ENCODE results near the gene ZNF839. TPM values are rescaled to one million over a fixed set of nuclear protein-coding genes. Genes with fewer than 3 reads are reported as not detected.
"Not testable (repeated sequence)": the region's sequence is repeated elsewhere in the genome, so short reads cannot be mapped to it uniquely, and the experiment has no call there.

Gene ZNF839
- total RNA-seq, 1 experiment from 2014 or later = 4.8 TPM

- DNase-seq = no peak
- Histone ChIP-seq H3K36me3 (no peaks in the 10 kb centered on the region; the same call in none of the 2 replicates), H3K9me3 (no peaks in the 10 kb centered on the region), H3K27me3 (no peaks in the 10 kb centered on the region), H3K4me3 (no peak overlapping the region)
Observed at GRCh38 chr14:102351023-102351422, 31.5 kb downstream of the ZNF839 start.

GRCh38 chr14:102351593-102351992, 32.0 kb downstream of the ZNF839 start:
- not testable (repeated sequence) for H3K4me3 ChIP-seq, DNase-seq, H3K27me3 ChIP-seq, H3K9me3 ChIP-seq, H3K36me3 ChIP-seq

GRCh38 chr14:102352213-102352612, 32.7 kb downstream of the ZNF839 start:
- H3K9me3 ChIP-seq = no peaks in the 10 kb centered on the region
- H3K4me3 ChIP-seq = no peak overlapping the region
- no peaks in the 10 kb centered on the region; the same call in 1 of the 2 replicates for H3K36me3 ChIP-seq
- H3K27me3 ChIP-seq = no peaks in the 10 kb centered on the region
- DNase-seq = no peak

GRCh38 chr14:102353126-102353619, 33.6 kb downstream of the ZNF839 start:
- no peak for DNase-seq
- Histone ChIP-seq H3K36me3 (no peaks in the 10 kb centered on the region; the same call in 1 of the 2 replicates), H3K4me3 (no peak overlapping the region)

GRCh38 chr14:102356280-102356679, 36.7 kb downstream of the ZNF839 start:
- no peaks in the 10 kb centered on the region for H3K9me3 ChIP-seq
- no peak for DNase-seq
- no peaks in the 10 kb centered on the region; the same call in 1 of the 2 replicates for H3K36me3 ChIP-seq
- no peaks in the 10 kb centered on the region for H3K27me3 ChIP-seq
- no peak overlapping the region for H3K4me3 ChIP-seq

More at GRCh38 chr14:102353126-102353619, 33.6 kb downstream of the ZNF839 start:
- no peaks in the 10 kb centered on the region for H3K27me3 ChIP-seq
- H3K9me3 ChIP-seq = no peaks in the 10 kb centered on the region

GRCh38 chr14:102359341-102359740, 39.8 kb downstream of the ZNF839 start:
- no peak overlapping the region for H3K4me3 ChIP-seq
- no peaks in the 10 kb centered on the region for H3K27me3 ChIP-seq
- DNase-seq = no peak
- H3K36me3 ChIP-seq = no peaks in the 10 kb centered on the region; the same call in 1 of the 2 replicates
- H3K9me3 ChIP-seq = no peaks in the 10 kb centered on the region

- H3K9me3 ChIP-seq = no peaks in the 10 kb centered on the region
- no peaks in the 10 kb centered on the region; the same call in 1 of the 2 replicates for H3K36me3 ChIP-seq
- DNase-seq = no peak
- no peak overlapping the region for H3K4me3 ChIP-seq
- no peaks in the 10 kb centered on the region for H3K27me3 ChIP-seq
Observed at GRCh38 chr14:102360388-102360787, 40.8 kb downstream of the ZNF839 start.

- DNase-seq = no peak
- no peaks in the 10 kb centered on the region for H3K27me3 ChIP-seq
- H3K9me3 ChIP-seq = no peaks in the 10 kb centered on the region
- peak overlapping the region; percentile 89 for H3K4me3 ChIP-seq
- H3K36me3 ChIP-seq = no peaks in the 10 kb centered on the region; the same call in 1 of the 2 replicates
Observed at GRCh38 chr14:102362084-102362483, 42.5 kb downstream of the ZNF839 start.

GRCh38 chr14:102362545-102363181, 43.1 kb downstream of the ZNF839 start, which contains the start of the genes CINP and TECPR2:
Gene CINP (minus strand): TSS chr14:102362890. CDS start chr14:102362851, 39 bp downstream.
Gene TECPR2 (plus strand): TSS chr14:102362941. CDS start chr14:102376722, 13,781 bp downstream.
- H3K27me3 ChIP-seq = no peaks in the 10 kb centered on the region
- no peaks in the 10 kb centered on the region; the same call in 1 of the 2 replicates for H3K36me3 ChIP-seq
- H3K4me3 ChIP-seq = peak within 1 kb of the TSS; percentile 89
- peak; percentile 95 for DNase-seq
- H3K9me3 ChIP-seq = no peaks in the 10 kb centered on the region

- DNase-seq = peak; percentile 46
- Histone ChIP-seq H3K36me3 (no peaks in the 10 kb centered on the region; the same call in 1 of the 2 replicates), H3K4me3 (peak overlapping the region; percentile 89), H3K9me3 (no peaks in the 10 kb centered on the region), H3K27me3 (no peaks in the 10 kb centered on the region)
Observed at GRCh38 chr14:102363182-102363943, 43.8 kb downstream of the ZNF839 start.

GRCh38 chr14:102370305-102370809, 50.8 kb downstream of the ZNF839 start:
- no peak for DNase-seq
- no peak overlapping the region for H3K4me3 ChIP-seq
- H3K27me3 ChIP-seq = no peaks in the 10 kb centered on the region
- H3K36me3 ChIP-seq = no peaks in the 10 kb centered on the region
- H3K9me3 ChIP-seq = no peaks in the 10 kb centered on the region

GRCh38 chr14:102371361-102371760, 51.8 kb downstream of the ZNF839 start:
- Histone ChIP-seq H3K36me3 (no peaks in the 10 kb centered on the region), H3K4me3 (no peak overlapping the region), H3K9me3 (no peaks in the 10 kb centered on the region), H3K27me3 (no peaks in the 10 kb centered on the region)
- DNase-seq = no peak

GRCh38 chr14:102373110-102373509, 53.6 kb downstream of the ZNF839 start:
- Histone ChIP-seq H3K4me3 (no peak overlapping the region), H3K9me3 (no peaks in the 10 kb centered on the region), H3K36me3 (peaks cover 3% of the 10 kb centered on the region; the same call in 1 of the 2 replicates), H3K27me3 (no peaks in the 10 kb centered on the region)
- DNase-seq = no peak

- peaks cover 3% of the 10 kb centered on the region; the same call in 1 of the 2 replicates for H3K36me3 ChIP-seq
- DNase-seq = no peak
- no peaks in the 10 kb centered on the region for H3K27me3 ChIP-seq
- H3K9me3 ChIP-seq = no peaks in the 10 kb centered on the region
- H3K4me3 ChIP-seq = no peak overlapping the region
Observed at GRCh38 chr14:102374264-102374663, 54.7 kb downstream of the ZNF839 start.

- Histone ChIP-seq H3K36me3 (peaks cover 3% of the 10 kb centered on the region; the same call in 1 of the 2 replicates), H3K9me3 (no peaks in the 10 kb centered on the region), H3K4me3 (no peak overlapping the region), H3K27me3 (no peaks in the 10 kb centered on the region)
- no peak for DNase-seq
Observed at GRCh38 chr14:102375119-102375518, 55.6 kb downstream of the ZNF839 start.

- Histone ChIP-seq H3K27me3 (no peaks in the 10 kb centered on the region), H3K36me3 (peaks cover 3% of the 10 kb centered on the region; the same call in 1 of the 2 replicates), H3K4me3 (no peak overlapping the region), H3K9me3 (no peaks in the 10 kb centered on the region)
- no peak for DNase-seq
Observed at GRCh38 chr14:102377696-102378095, 58.1 kb downstream of the ZNF839 start.

GRCh38 chr14:102378830-102379229, 59.3 kb downstream of the ZNF839 start:
- no peak overlapping the region for H3K4me3 ChIP-seq
- H3K9me3 ChIP-seq = no peaks in the 10 kb centered on the region
- H3K36me3 ChIP-seq = peaks cover 3% of the 10 kb centered on the region; the same call in 1 of the 2 replicates
- no peaks in the 10 kb centered on the region for H3K27me3 ChIP-seq
- no peak for DNase-seq

Data from MG63 (cell line).